Measurements from ENCODE around the gene DDHD1. TPM values are rescaled to one million over a fixed set of nuclear protein-coding genes. Genes with fewer than 3 reads are reported as not detected.
A peak's percentile ranks its signal among the peaks of the same experiment; 100 is the strongest.
"Not testable (repeated sequence)": the region's sequence is repeated elsewhere in the genome, so short reads cannot be mapped to it uniquely, and the experiment has no call there.

DDHD1 gene
- total and polyA plus RNA-seq, 2 experiments from 2014 or later, result 11.2 to 28.9 TPM

- Histone ChIP-seq H3K79me2 (replicated peaks; ENCODE audit: insufficient read depth) (no peaks in the 10 kb centered on the region), H3K27ac (ENCODE audit: low read depth) (no peak overlapping the region), H4K20me1 (replicated peaks; ENCODE audit: insufficient read depth) (no peaks in the 10 kb centered on the region), H3K4me1 (ENCODE audit: insufficient read depth) (peaks cover 10% of the 10 kb centered on the region), H3K4me2 (peak overlapping the region; percentile 58), H3K9me2 (ENCODE audit: insufficient read depth) (no peaks in the 10 kb centered on the region), H3K27me3 (ENCODE audit: insufficient read depth) (no peaks in the 10 kb centered on the region), H3F3A (replicated peaks; ENCODE audit: low read depth) (no peaks in the 10 kb centered on the region), H3K4me3 (no peak overlapping the region), H2AFZ (no peak overlapping the region), H3K36me3 (ENCODE audit: insufficient read depth) (no peaks in the 10 kb centered on the region)
- peak; percentile 18 for DNase-seq (ENCODE audit: low spot score)
- Mint-ChIP-seq H3K4me3 (no peak overlapping the region), H3K27me3 (ENCODE audit: insufficient read depth, low read depth, poor library complexity) (peaks cover 1% of the 10 kb centered on the region), H3K27ac (no peak overlapping the region), H3K9me3 (peaks cover 22% of the 10 kb centered on the region), H3K36me3 (ENCODE audit: low read depth) (peaks cover 20% of the 10 kb centered on the region), H3K4me1 (peaks cover 16% of the 10 kb centered on the region)
- no peak for ATAC-seq
- TF ChIP-seq NANOG (IDR thresholded peaks at IDR 0.05; ENCODE audit: borderline replicate concordance) (no peak), ZNF462 (CRISPR knock-in tag; IDR thresholded peaks at IDR 0.05) (no peak), CREB1 (CRISPR knock-in tag; IDR thresholded peaks at IDR 0.05; ENCODE audit: low read depth) (no peak), REST (IDR thresholded peaks at IDR 0.05; ENCODE audit: unreplicated experiment) (no peak), ZNF331 (CRISPR knock-in tag; IDR thresholded peaks at IDR 0.05; ENCODE audit: low read depth) (no peak), ZNF114 (CRISPR knock-in tag; IDR thresholded peaks at IDR 0.05) (no peak), POLR2AphosphoS5 (IDR thresholded peaks at IDR 0.05; ENCODE audit: low read depth) (no peak), EZH2phosphoT487 (IDR thresholded peaks at IDR 0.05; ENCODE audit: unreplicated experiment) (no peak), EZH2 (IDR thresholded peaks at IDR 0.05; ENCODE audit: low read depth, unreplicated experiment) (no peak), JUNB (IDR thresholded peaks at IDR 0.05; ENCODE audit: unreplicated experiment) (no peak), ETS1 (IDR thresholded peaks at IDR 0.05) (no peak)
Observed at GRCh38 chr14:53183056-53183455, 29.9 kb upstream of the DDHD1 start.

GRCh38 chr14:53181463-53182081, 28.4 kb upstream of the DDHD1 start:
- H3K27me3 Mint-ChIP-seq (ENCODE audit: insufficient read depth, low read depth, poor library complexity); H3K27ac Mint-ChIP-seq; H3F3A ChIP-seq (replicated peaks; ENCODE audit: low read depth); H3K27me3 ChIP-seq (ENCODE audit: insufficient read depth); H2AFZ ChIP-seq; H3K79me2 ChIP-seq (replicated peaks; ENCODE audit: insufficient read depth); H4K20me1 ChIP-seq (replicated peaks; ENCODE audit: insufficient read depth); DNase-seq (ENCODE audit: low spot score); H3K4me3 ChIP-seq; H3K4me2 ChIP-seq; ATAC-seq; H3K27ac ChIP-seq (ENCODE audit: low read depth); H3K4me3 Mint-ChIP-seq; H3K9me2 ChIP-seq (ENCODE audit: insufficient read depth); H3K36me3 ChIP-seq (ENCODE audit: insufficient read depth): not testable (repeated sequence)
- Mint-ChIP-seq H3K9me3 (peaks cover 22% of the 10 kb centered on the region), H3K36me3 (ENCODE audit: low read depth) (peaks cover 20% of the 10 kb centered on the region), H3K4me1 (peaks cover 16% of the 10 kb centered on the region)
- H3K4me1 ChIP-seq (ENCODE audit: insufficient read depth), result peaks cover 12% of the 10 kb centered on the region

Data from GM23338 (cell line).